Transverse colon (tissue), 4 donors: ENCODE data around the gene SLFN5. TPM values are rescaled to one million over a fixed set of nuclear protein-coding genes. Genes with fewer than 3 reads are reported as not detected.
A peak's percentile ranks its signal among the peaks of the same experiment; 100 is the strongest.
"Not testable (repeated sequence)": the region's sequence is repeated elsewhere in the genome, so short reads cannot be mapped to it uniquely, and the experiment has no call there.

Source experiments
- DNase-seq: peaks from one replicate; pipeline ENCODE4 v3.0.0-alpha.2; 2019
- H3K27ac ChIP-seq, 4 donors: fragments of 200-600 bp; sonication (generic); 2 replicates each; pipeline ENCODE4 v1.5.1; 2016 to 2018; ENCODE audit warnings: inconsistent platforms in 4 of 4
- H3K27me3 ChIP-seq: fragments of 200-600 bp; sonication (generic); 2 replicates; pipeline ENCODE4 v1.5.1; 2017; ENCODE audit warnings: inconsistent platforms
- H3K36me3 ChIP-seq, 4 donors: fragments of 200-600 bp; sonication (generic); 2 replicates each; pipeline ENCODE4 v1.5.1; 2017 to 2019; ENCODE audit warnings: inconsistent platforms in 4 of 4
- H3K4me1 ChIP-seq, 4 donors: fragments of 200-600 bp; sonication (generic); 2 replicates each; pipeline ENCODE4 v1.5.1; 2017 to 2020; ENCODE audit warnings: inconsistent platforms in 4 of 4
- H3K4me3 ChIP-seq, 4 donors: fragments of 200-600 bp; sonication (generic); 1 replicate in 1 of 4; 2 replicates in 3 of 4; pipeline versions ENCODE4 v1.5.1 to v1.6.1; 2017 to 2019; ENCODE audit warnings: inconsistent platforms in 4 of 4
- H3K9me3 ChIP-seq, 2 donors: fragments of 200-600 bp; sonication (generic); 2 replicates each; pipeline ENCODE4 v1.5.1; 2017 to 2019; ENCODE audit warnings: inconsistent platforms in 2 of 2
- EP300 ChIP-seq: sonication (generic); formaldehyde crosslinking; IDR thresholded peaks from one replicate; pipeline ENCODE4 v1.6.1; 2017; ENCODE audit warnings: antibody characterized with exemption, low read depth
- POLR2A ChIP-seq: fragments of 450-650 bp; IDR thresholded peaks from one replicate; pipeline ENCODE4 v1.6.1; 2016; ENCODE audit warnings: antibody characterized with exemption, mild to moderate bottlenecking, moderate library complexity
- POLR2AphosphoS5 ChIP-seq, 3 donors: sonication (generic); formaldehyde crosslinking; IDR thresholded peaks; one replicate each; pipeline ENCODE4 v1.6.1; 2016; ENCODE audit warnings: antibody characterized with exemption in 3 of 3
- WGBS, 2 donors: methylation state at CpG; one replicate each; pipeline ENCODE4 v1.1.5; 2018; ENCODE audit warnings: low coverage in 1 of 2; 5-methylcytosine and 5-hydroxymethylcytosine counted together
- in situ Hi-C, 4 donors: fragments of 200-750 bp; cut with MboI; loops; one replicate each; pipeline versions ENCODE4 v1.15.0 to v1.15.1; 2017; ENCODE audit warnings: low sequenced_read_pairs in 3 of 4, low pct_ligation_motif_present in 1 of 4, low pct_unique_long_range_greater_than_20kb in 1 of 4
- intact Hi-C: fragments of 100-400 bp; cut with DNase I; formaldehyde crosslinking; loops from one replicate; pipeline ENCODE4 v1.15.1; 2023; ENCODE audit warnings: low total_unique reads
- total RNA-seq, 4 donors: library from RNA; depleted of rRNA; stranded (reverse); fragments of >200 nt; gene quantifications; one replicate each; pipeline ENCODE4 v1.1.0, GENCODE V29; 2016
- TF ChIP-seq, protein P1 (sequence below), 5 experiments: fragments of 200-600 bp in 3 of 5; fragments of 450-650 bp in 2 of 5; sonication (generic) in 3 of 5; IDR thresholded peaks; 1 replicate in 2 of 5; 2 replicates in 3 of 5; pipeline ENCODE4 v1.5.1; 2016 to 2017; ENCODE audit warnings: antibody characterized with exemption in 5 of 5, inconsistent platforms in 3 of 5, mild to moderate bottlenecking in 2 of 5, moderate library complexity in 1 of 5

The SLFN5 gene
- total RNA-seq, 4 donors from 2014 or later: 2.8 to 14.0 (median 5.7) TPM

DNA sequence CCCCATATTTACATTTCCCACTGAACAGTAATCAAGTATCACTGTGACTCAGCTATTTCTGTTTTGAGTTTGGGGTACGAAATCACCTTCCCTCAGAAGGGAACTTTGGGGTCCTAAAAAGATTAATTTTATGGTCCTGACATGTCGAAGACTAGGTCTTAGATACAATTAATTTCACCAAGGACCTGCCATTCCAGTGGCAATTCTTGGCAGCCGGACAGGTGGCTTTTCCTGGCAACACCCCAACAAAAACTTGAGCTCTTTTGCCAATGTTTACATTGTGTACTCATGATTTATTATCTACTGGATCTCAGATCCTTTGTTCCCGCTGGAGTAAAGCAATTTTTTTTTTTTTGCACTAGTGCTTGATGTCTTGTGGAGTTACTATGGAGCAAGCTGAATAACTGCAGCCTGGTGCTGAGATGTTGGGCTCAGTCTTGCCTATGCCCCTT, 14.4 kb downstream of the SLFN5 start:
- Histone ChIP-seq H3K36me3 (no peaks in the 10 kb centered on the region), H3K9me3 (no peaks in the 10 kb centered on the region), H3K27ac (peak overlapping the region; percentile 4 to 15 (median 9)), H3K27me3 (peaks cover 18% of the 10 kb centered on the region), H3K4me1 (peaks cover 6 to 45% (median 21%) of the 10 kb centered on the region in 4 donors), H3K4me3 (no peak overlapping the region)
- DNase-seq: peak; percentile 59
- WGBS, 2 donors: 17 to 22% methylated on average over 2 to 4 of the region's 4 CpGs
- TF ChIP-seq POLR2A: no peak
- no peak for TF ChIP-seq EP300
- TF ChIP-seq, protein P1, sequence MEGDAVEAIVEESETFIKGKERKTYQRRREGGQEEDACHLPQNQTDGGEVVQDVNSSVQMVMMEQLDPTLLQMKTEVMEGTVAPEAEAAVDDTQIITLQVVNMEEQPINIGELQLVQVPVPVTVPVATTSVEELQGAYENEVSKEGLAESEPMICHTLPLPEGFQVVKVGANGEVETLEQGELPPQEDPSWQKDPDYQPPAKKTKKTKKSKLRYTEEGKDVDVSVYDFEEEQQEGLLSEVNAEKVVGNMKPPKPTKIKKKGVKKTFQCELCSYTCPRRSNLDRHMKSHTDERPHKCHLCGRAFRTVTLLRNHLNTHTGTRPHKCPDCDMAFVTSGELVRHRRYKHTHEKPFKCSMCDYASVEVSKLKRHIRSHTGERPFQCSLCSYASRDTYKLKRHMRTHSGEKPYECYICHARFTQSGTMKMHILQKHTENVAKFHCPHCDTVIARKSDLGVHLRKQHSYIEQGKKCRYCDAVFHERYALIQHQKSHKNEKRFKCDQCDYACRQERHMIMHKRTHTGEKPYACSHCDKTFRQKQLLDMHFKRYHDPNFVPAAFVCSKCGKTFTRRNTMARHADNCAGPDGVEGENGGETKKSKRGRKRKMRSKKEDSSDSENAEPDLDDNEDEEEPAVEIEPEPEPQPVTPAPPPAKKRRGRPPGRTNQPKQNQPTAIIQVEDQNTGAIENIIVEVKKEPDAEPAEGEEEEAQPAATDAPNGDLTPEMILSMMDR (IDR thresholded peaks at IDR 0.05): no peak
- TF ChIP-seq POLR2AphosphoS5 (IDR thresholded peaks at IDR 0.05): peak; percentile 58 to 80 (median 62)
- intact Hi-C loops (no loop called here), in situ Hi-C loops (no loop called here)

DNA sequence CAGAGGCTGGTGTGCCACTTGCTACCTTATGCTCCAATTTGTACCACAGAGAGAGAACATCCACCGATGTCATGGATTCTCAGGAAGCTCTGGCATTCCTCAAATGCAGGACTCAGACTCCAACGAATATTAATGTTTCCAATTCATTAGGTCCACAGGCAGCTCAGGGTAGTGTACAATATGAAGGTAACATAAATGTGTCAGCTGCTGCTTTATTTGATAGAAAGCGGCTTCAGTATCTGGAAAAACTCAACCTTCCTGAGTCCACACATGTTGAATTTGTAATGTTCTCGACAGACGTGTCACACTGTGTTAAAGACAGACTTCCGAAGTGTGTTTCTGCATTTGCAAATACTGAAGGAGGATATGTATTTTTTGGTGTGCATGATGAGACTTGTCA, 16.1 kb downstream of the SLFN5 start:
- intact Hi-C loops (no loop called here), in situ Hi-C loops (no loop called here)
- TF ChIP-seq, protein P1 (IDR thresholded peaks at IDR 0.05): no peak
- TF ChIP-seq POLR2AphosphoS5 (IDR thresholded peaks at IDR 0.05) (peak; percentile 49 to 89 (median 54)), EP300 (no peak), POLR2A (no peak)
- no peak overlapping the region for H3K27ac ChIP-seq
- peaks cover 3 to 28% (median 15%) of the 10 kb centered on the region in 4 donors for H3K4me1 ChIP-seq
- no peaks in the 10 kb centered on the region for H3K9me3 ChIP-seq
- H3K4me3 ChIP-seq: no peak overlapping the region
- WGBS, 2 donors: 77 to 80% methylated on average over 6 of the region's 6 CpGs
- peaks cover 18% of the 10 kb centered on the region for H3K27me3 ChIP-seq
- no peaks in the 10 kb centered on the region for H3K36me3 ChIP-seq
- DNase-seq: no peak

DNA sequence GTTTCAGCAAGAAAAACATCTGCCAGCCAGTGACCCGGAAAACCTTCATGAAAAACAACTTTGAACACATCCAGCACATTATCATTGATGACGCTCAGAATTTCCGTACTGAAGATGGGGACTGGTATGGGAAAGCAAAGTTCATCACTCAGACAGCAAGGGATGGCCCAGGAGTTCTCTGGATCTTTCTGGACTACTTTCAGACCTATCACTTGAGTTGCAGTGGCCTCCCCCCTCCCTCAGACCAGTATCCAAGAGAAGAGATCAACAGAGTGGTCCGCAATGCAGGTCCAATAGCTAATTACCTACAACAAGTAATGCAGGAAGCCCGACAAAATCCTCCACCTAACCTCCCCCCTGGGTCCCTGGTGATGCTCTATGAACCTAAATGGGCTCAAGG, 22.2 kb downstream of the SLFN5 start:
- intact Hi-C loops (no loop called here), in situ Hi-C loops (no loop called here)
- Histone ChIP-seq H3K36me3 (peaks cover 0 to 12% (median 3%) of the 10 kb centered on the region in 4 donors), H3K27ac (no peak overlapping the region), H3K4me1 (no peaks in the 10 kb centered on the region), H3K4me3 (no peak overlapping the region), H3K9me3 (no peaks in the 10 kb centered on the region), H3K27me3 (peaks cover 7% of the 10 kb centered on the region)
- no peak for DNase-seq
- 81 to 90% methylated on average over 3 to 5 of the region's 5 CpGs for WGBS, 2 donors
- no peak for TF ChIP-seq POLR2A
- TF ChIP-seq, protein P1 (IDR thresholded peaks at IDR 0.05): no peak
- no peak for TF ChIP-seq EP300
- no peak for TF ChIP-seq POLR2AphosphoS5 (IDR thresholded peaks at IDR 0.05)

DNA sequence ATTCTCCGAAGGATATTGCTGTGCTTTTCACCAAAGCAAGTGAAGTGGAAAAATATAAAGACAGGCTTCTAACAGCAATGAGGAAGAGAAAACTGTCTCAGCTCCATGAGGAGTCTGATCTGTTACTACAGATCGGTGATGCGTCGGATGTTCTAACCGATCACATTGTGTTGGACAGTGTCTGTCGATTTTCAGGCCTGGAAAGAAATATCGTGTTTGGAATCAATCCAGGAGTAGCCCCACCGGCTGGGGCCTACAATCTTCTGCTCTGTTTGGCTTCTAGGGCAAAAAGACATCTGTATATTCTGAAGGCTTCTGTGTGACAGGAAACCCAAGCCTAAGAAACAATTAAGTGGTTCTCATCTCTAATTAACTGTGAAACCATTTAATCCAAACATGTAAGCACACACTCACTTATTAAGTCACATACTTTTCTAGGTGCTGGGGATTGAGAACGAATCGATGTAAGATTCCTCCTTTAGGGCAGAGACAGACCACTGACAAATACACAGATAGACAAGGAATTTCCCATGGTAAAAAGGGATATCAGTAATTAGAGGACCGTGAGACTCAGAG, 22.8 kb downstream of the SLFN5 start:
- WGBS, 2 donors: 89 to 93% methylated on average over 5 to 11 of the region's 11 CpGs
- Histone ChIP-seq H3K4me1 (no peaks in the 10 kb centered on the region), H3K9me3 (no peaks in the 10 kb centered on the region), H3K27ac (no peak overlapping the region), H3K4me3 (no peak overlapping the region), H3K27me3 (peaks cover 6% of the 10 kb centered on the region), H3K36me3 (peaks cover 0 to 12% (median 3%) of the 10 kb centered on the region in 4 donors)
- no peak for DNase-seq
- in situ Hi-C loops (no loop called here), intact Hi-C loops (no loop called here)
- TF ChIP-seq EP300 (no peak), POLR2A (no peak), POLR2AphosphoS5 (IDR thresholded peaks at IDR 0.05) (no peak)
- TF ChIP-seq, protein P1 (IDR thresholded peaks at IDR 0.05): no peak

DNA sequence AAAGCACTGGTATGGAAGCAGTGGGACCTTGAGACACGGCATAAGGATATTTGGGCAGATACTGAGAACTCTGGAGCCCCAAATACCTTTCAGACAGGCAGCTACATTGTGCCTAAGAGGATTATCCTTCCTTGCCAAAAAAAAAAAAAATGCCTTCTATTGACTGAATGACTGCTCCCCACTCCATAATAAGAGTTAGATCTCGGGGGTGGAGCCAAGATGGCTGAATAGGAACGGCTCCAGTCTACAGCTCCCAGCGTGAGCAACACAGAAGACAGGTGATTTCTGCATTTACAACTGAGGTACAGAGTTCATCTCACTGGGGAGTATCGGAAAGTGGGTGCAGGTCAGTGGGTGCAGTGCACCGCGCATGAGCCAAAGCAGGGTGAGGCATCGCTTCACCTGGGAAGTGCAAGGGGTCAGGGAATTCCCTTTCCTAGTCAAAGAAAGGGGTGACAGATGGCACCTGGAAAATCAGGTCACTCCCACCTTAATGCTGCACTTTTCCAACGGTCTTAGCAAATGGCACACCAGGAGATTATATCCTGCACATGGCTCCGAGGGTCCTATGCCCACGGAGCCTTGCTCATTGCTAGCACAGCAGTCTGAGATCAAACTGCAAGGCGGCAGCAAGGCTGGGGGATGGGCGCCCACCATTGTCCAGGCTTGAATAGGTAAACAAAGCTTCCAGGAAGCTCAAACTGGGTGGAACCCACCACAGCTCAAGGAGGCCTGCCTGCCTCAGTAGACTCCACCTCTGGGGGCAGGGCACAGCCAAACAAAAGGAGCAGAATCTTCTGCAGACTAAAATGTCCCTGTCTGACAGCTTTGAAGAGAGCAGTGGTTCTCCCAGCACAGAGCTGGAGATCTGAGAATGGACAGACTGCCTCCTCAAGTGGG, 31.5 kb downstream of the SLFN5 start:
- H3K27ac ChIP-seq, H3K4me3 ChIP-seq, in situ Hi-C loops, intact Hi-C loops, H3K9me3 ChIP-seq, H3K27me3 ChIP-seq, H3K36me3 ChIP-seq, H3K4me1 ChIP-seq, DNase-seq: not testable (repeated sequence)
- WGBS, 2 donors: 71% methylated on average over 12 of the region's 13 CpGs; no CpG with 5 or more reads in 1 of the 2 donors

DNA sequence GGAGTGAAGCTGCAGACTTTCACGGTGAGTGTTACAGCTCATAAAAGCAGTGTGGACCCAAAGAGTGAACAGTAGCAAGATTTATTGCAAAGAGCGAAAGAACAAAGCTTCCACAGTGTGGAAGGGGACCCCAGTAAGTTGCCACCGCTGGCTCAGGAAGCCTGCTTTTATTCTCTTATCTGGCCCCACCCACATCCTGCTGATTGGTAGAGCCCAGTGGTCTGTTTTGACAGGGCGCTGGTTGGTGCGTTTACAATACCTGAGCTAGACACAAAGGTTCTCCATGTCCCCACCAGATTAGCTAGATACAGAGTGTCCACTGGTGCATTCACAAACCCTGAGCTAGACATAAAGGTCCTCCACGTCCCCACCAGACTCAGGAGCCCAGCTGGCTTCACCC, 35.6 kb downstream of the SLFN5 start:
- intact Hi-C loops, H3K4me1 ChIP-seq, in situ Hi-C loops, H3K4me3 ChIP-seq, H3K36me3 ChIP-seq, DNase-seq, H3K27me3 ChIP-seq, H3K27ac ChIP-seq, H3K9me3 ChIP-seq: not testable (repeated sequence)
- WGBS, 2 donors: 70 to 85% methylated on average over 4 to 6 of the region's 6 CpGs
